Measurements from ENCODE around the gene WEE2. TPM values are rescaled to one million over a fixed set of nuclear protein-coding genes. Genes with fewer than 3 reads are reported as not detected.

WEE2 gene
- total RNA-seq, 1 donor from 2014 or later = not detected

- DNase-seq = no peak
- intact Hi-C loops (cut with DNase I) = no loop called here
- no peak for ATAC-seq (ENCODE audit: poor library complexity)
Measured at GRCh38 chr7:141709318-141709717, 1.2 kb downstream of the WEE2 start.

DNA sequence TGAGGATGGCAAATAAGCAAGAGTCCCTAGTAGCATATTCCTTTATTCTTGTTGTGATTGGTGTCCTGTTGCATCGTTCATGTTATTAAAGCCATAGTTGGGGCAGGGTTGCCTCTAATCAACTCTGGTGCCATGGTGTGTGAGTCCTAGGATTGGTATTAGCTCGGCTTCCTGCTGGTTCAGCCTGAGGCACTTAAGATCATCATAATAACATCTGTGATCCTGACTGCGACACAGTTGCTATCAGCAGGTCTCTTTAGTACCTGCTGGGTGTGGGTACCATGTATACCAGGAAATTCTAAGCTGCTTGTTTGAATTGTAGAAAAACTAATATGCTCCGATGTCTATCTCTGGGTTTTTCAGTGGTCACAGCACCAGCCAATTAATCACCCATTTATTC is 1.6 kb downstream of the WEE2 start:
- ATAC-seq (ENCODE audit: poor library complexity) = no peak
- intact Hi-C loops (cut with DNase I) = no loop called here

GRCh38 chr7:141710301-141710700 is 2.1 kb downstream of the WEE2 start:
- intact Hi-C loops (cut with DNase I) = no loop called here
- no peak for ATAC-seq (ENCODE audit: poor library complexity)
- DNase-seq = no peak

More for the DNA sequence above, 1.6 kb downstream of the WEE2 start:
- no peak for DNase-seq

GRCh38 chr7:141712603-141713255 is 4.6 kb downstream of the WEE2 start:
- intact Hi-C loops (cut with DNase I) = no loop called here
- DNase-seq = no peak
- ATAC-seq (ENCODE audit: poor library complexity) = no peak

DNA sequence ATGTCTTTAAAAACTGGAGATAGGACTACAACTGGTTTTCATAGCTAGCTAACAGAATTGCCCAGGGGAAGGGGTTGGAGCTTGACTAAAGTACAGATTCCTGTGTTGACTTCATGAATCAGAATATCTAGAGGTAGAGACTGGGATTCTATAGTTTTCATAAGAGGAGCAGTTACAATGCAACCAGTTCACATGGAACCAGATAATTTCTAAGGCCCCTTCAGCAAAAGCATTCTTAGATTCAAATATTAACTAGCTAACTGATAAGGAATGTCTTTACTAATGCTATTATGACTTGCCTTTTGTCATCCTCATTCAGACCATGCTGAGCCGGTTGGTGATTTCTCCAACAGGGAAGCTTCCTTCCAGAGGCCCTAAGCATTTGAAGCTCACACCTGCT is 5.7 kb downstream of the WEE2 start:
- ATAC-seq (ENCODE audit: poor library complexity) = no peak
- intact Hi-C loops (cut with DNase I) = no loop called here
- no peak for DNase-seq

DNA sequence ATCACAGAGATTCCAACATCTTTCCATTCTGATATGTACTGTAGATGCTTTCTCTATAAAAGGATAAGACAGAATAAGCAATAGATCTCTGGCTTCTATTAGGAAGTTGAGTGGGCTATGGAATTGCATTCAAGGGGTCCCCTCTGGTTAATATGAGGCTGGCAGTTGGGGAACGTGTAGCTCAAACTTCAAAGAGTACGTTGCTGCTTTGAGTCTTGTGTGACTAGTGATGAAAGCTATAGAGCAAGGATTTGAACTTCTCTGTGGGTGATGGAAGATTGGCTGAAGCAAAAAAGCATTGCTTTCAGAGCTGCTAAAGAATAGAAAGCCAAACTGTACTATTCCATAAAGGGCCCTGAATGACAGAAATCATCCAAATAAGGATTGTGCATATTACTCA is 6.4 kb downstream of the WEE2 start:
- intact Hi-C loops (cut with DNase I) = no loop called here
- no peak for DNase-seq
- no peak for ATAC-seq (ENCODE audit: poor library complexity)

DNA sequence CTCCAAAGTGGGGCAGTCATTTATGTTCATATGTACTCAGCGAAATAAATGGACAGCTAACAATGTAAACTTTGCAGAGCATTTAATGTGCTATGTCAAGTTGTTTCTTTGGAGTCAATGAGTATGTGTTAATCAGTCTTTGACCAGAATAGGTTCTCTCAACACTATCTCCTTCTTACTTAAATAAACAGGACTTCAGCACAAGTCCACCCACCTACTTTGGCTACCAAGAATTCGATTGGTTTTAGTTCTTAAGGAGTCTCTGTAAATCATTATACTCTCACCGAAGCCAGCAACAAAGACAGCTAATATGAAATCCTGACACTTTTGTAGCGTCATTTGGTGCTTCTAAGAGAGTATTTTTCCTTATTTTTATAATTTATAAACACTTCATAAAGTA is 6.9 kb downstream of the WEE2 start:
- DNase-seq (no peak), ATAC-seq (ENCODE audit: poor library complexity) (no peak)
- intact Hi-C loops (cut with DNase I) = no loop called here

- no peak for ATAC-seq (ENCODE audit: poor library complexity)
- no peak for DNase-seq
- intact Hi-C loops (cut with DNase I) = no loop called here
Measured at GRCh38 chr7:141715794-141716689, 7.9 kb downstream of the WEE2 start.

- intact Hi-C loops (cut with DNase I) = no loop called here
- no peak for ATAC-seq (ENCODE audit: poor library complexity)
Measured at GRCh38 chr7:141717450-141717849, 9.3 kb downstream of the WEE2 start.

DNA sequence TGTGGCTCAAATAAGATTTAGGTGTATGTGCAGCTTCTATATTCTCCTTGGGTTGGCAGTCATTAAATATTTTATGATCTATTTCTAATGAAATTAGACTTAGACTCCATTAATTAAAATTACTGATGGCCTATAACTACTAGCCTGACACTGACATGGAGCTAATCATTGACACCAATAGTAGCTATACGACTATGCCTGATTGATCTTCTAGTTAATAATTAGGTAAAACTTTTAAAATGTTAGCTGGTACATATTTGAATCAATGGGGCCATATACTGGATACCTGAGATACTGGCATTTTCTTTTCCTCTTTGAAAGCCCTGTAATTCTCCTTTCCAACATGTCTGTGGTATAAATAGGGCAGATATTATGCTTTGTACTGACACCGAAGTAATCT is 14.4 kb downstream of the WEE2 start:
- ATAC-seq (ENCODE audit: poor library complexity) = no peak
- no peak for DNase-seq
- intact Hi-C loops (cut with DNase I) = no loop called here

More at GRCh38 chr7:141717450-141717849, 9.3 kb downstream of the WEE2 start:
- DNase-seq = no peak

GRCh38 chr7:141729020-141729419 is 20.9 kb downstream of the WEE2 start:
- intact Hi-C loops (cut with DNase I) = no loop called here

DNA sequence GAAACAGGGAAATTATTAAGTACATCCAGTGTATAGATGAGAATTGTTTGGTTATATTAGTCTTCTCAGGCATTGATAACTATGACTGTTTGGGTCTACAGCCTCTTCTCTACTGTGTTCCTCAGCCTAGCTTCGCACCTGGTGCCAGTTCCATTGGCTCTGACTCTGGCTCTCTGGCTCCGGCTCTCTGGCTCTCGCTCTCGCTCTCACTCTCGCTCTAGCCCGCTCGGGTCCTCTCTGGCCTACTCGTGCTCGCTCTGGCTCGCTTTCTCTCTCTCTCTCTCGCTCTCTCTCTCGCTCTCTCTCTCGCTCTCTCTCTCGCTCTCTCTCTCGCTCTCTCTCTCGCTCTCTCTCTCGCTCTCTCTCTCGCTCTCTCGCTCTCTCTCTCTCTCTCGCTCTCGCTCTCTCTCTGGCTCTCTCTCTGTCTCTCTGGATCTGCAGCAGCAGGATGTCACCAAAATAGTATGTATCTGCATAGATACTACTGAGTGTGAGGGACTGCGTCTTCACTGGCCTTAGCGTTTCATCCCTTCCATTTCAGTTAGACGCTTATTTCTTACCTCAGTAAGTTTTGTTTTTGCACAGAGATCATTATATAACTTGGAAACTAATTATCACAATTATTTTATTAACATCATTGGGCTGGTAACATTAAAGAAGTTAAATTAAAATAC is 23.5 kb downstream of the WEE2 start:
- no peak for DNase-seq
- no peak for ATAC-seq (ENCODE audit: poor library complexity)
- intact Hi-C loops (cut with DNase I) = no loop called here

More at GRCh38 chr7:141729020-141729419, 20.9 kb downstream of the WEE2 start:
- ATAC-seq (ENCODE audit: poor library complexity) = no peak
- DNase-seq = no peak

DNA sequence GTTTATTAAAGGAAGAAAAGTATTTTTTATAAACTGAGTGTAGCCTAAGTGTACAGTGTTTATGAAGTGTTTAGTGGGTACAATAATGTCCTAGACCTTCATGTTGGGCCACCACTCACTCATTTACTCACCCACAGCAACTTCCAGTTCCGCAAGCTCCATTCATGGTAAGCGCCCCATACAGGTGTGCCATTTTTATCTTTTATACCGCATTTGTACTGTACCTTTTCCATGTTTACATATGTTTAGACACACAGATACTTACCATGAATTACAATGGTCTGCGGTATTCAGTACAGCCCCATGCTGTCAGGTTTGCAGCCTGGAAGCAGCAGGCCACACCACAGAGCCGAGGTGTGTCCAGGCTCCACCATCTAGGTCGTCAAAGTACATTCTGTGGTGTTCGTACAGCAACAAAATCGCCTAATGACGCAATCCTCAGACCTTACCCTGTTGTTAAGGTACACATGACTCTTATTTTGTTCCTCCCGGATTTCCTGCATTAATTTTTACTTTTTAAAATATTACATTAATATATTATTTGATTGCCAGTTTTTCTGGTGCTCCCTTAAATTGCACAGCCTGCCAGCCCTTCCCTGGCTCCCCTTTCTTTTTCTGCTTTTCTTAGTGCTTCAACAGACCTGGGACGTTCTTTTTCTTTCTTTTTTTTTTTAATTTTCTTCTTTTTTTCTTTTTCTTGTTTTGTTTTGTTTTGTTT is 29.1 kb downstream of the WEE2 start:
- no peak for ATAC-seq (ENCODE audit: poor library complexity)
- intact Hi-C loops (cut with DNase I) = no loop called here
- no peak for DNase-seq

- intact Hi-C loops (cut with DNase I) = no loop called here
- DNase-seq (peak; percentile 92), ATAC-seq (ENCODE audit: poor library complexity) (peak; percentile 97)
Measured at GRCh38 chr7:141737836-141738591, 29.9 kb downstream of the WEE2 start, which contains the start of gene SSBP1. TSS of gene SSBP1 (plus strand) at chr7:141738358. CDS start at chr7:141739167, 809 bp downstream.

DNA sequence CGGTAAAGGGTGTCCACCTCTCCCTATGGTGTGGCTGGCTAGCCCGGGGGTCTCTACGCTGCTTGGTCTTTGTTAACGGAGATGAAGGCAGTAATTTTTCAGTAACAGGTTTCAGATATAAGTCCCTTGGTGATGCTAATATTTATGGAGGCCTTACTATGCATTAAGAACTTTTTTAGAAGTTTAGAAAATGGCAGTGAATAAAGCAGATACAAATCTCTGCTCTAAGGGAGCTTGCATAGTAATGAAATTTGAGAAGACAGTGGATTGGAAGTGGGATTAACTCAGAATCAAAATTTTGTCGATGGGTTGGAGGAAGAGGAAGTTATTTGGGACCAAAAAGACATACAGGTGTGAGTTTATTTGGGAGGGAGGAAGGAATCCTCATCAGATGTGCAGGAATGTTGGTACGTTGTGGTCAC is 30.4 kb downstream of the WEE2 start:
- intact Hi-C loops (cut with DNase I) = no loop called here

GRCh38 chr7:141739250-141739649 is 31.1 kb downstream of the WEE2 start:
- no peak for DNase-seq
- intact Hi-C loops (cut with DNase I) = no loop called here
- ATAC-seq (ENCODE audit: poor library complexity) = no peak

More for the DNA sequence above, 30.4 kb downstream of the WEE2 start:
- no peak for ATAC-seq (ENCODE audit: poor library complexity)
- no peak for DNase-seq

- intact Hi-C loops (cut with DNase I) = no loop called here
- ATAC-seq (ENCODE audit: poor library complexity) (no peak), DNase-seq (no peak)
Measured at GRCh38 chr7:141742229-141742628, 34.1 kb downstream of the WEE2 start.

DNA sequence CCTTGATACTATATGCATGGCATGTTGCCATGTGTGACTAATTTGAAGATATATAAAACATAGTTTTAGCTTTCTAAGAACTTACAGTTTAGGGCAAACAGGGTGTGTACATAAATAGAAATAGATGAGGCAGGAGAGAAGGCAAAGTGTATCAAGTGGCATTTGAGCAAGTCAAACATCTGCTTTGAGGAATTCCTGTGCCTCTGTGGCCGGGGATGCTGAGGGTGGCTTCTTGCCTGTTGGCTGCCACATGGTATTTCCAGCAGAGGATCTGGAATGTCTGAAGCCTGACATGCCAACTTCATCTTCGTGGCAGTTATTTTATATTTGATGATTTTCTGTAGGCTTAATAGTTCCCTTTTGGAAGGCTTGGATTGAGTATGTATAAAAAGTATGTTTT is 36.0 kb downstream of the WEE2 start:
- no peak for ATAC-seq (ENCODE audit: poor library complexity)
- intact Hi-C loops (cut with DNase I) = no loop called here

More for the DNA sequence above, 36.0 kb downstream of the WEE2 start:
- no peak for DNase-seq

All from Right ventricle myocardium superior (tissue), 1 donor.